HG03460 (cell line): ENCODE measurements around the gene MAP3K15.

Experiments
- ATAC-seq: cut with Tn5 transposase; IDR thresholded peaks from one replicate; pipeline ENCODE4 v1.9.1; 2021; ENCODE audit not compliant: unreplicated experiment

The MAP3K15 gene

GRCh38 chrX:19347916-19348315 is 167.4 kb downstream of the MAP3K15 start:
- ATAC-seq, result no peak

- no peak for ATAC-seq
These were observed 170.6 kb downstream of the MAP3K15 start for GRCh38 chrX:19344661-19345060.

DNA sequence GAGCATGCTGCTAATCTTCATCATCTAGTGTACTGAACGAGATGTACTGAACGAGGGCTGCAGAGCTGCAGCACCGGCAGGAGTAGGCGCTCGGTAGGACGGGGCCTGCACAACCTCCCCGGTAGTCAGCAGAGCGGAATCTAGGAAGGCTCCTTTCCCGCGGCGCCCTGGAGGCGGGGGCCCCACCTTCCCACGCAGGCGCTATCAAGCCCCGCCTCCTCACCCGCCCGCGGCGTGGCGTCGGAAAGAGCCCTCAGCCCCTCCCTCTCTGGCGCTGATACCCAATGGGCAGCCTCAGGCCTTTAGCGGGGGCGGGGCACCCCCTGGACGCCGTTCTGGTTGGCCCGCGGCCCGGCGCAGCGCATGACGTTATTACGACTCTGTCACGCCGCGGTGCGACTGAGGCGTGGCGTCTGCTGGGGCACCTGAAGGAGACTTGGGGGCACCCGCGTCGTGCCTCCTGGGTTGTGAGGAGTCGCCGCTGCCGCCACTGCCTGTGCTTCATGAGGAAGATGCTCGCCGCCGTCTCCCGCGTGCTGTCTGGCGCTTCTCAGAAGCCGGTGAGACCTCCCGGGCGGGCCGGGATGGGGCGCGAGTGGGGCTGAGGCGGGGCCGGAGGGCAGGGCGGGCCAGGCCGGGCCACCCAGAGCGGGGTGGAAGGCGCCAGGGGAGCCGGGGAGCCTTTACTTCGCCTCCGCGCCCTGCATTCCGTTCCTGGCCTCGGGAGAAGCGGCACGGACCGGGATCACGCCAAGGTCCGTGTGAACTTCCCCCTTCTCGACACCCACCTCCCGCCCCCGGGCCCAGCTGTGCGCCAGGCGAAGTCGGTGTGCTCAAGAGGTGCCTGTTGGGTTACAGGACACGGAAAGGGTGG is 171.5 kb downstream of the MAP3K15 start, which contains the start of gene PDHA1:
Gene PDHA1 (plus strand): TSS at position 393 of the 874 bp plus-strand sequence. CDS start 111 bp downstream, at position 504.
- ATAC-seq, result peak; percentile 98

GRCh38 chrX:19343085-19343534 is 172.2 kb downstream of the MAP3K15 start:
- ATAC-seq, result no peak

DNA sequence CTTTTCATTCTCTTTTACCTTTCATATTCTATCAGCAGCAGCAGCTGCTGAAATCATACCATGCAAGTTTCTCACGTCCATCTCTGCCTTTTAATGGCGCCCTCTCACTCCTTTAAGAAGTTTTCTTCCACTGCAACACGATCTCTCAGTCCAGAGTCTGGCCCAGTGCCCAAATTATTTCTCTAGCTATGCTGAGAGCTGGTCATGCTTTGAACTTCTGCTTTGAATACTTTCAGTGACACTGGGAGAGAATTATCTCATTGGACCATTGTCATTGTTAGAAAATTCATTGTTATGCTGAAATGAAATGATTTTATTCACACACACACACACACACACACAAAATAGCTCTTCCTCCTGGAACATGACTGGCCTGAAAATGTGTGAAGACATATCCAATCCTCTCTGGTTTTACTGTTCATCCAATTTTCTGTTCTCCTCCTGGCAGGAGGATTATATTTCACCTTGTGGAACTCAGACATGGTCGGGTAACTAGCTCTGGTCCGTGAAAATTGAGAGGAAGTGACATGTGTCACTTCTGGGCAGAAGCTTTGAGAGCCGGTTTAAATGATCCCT is 172.9 kb downstream of the MAP3K15 start:
- ATAC-seq, result no peak

- no peak for ATAC-seq
These were observed 180.2 kb downstream of the MAP3K15 start for GRCh38 chrX:19334945-19335626.

DNA sequence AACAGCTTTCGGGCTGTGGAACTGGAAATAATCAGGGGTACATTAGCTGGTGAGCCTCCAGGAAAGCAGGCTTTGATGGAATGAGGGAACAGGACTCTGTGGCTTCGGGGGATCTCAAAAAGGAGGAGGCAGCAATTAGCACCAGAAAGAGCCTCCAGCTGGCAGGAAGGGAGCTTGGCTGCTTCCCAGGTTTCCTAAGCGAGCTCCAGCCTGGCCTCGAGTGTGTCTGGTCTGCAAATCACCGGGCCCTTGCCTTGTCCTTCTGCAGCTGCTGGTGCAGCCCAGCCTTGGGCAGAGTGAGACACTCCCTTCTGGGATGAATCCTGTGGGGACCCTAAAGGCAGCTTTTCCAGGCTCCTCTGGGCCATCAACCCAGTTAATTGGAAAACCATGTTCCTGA is 182.3 kb downstream of the MAP3K15 start:
- ATAC-seq, result no peak

DNA sequence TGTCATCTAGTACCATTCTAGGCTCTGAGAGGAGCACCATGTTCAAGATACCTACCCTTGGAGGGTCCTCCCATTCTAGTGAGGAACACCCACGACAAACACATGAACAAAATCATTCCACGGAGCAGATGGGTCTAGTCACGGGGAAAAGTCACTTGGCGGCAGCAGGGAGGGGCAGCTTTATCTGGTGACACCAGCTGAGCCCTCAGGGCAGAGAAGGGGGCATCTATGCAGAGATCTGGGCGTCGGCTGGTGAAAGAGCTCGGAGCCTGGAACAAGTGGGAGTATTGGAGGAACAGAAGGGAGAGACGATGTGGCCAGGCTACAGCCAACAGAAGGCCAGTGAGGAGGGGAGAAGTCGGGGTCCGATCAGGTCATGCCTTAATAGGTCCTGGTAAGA is 183.5 kb downstream of the MAP3K15 start:
- ATAC-seq, result no peak

GRCh38 chrX:19326567-19326966 is 188.7 kb downstream of the MAP3K15 start:
- no peak for ATAC-seq
